ENCODE results near the gene NR6A1.

Gene NR6A1

GRCh38 chr9:124694414-124695279, 76.5 kb downstream of the NR6A1 start:
- DNase-seq (ENCODE audit: low read depth in 1 of 2, low spot score in 1 of 2): no peak

GRCh38 chr9:124693403-124693802, 77.7 kb downstream of the NR6A1 start:
- DNase-seq (ENCODE audit: low read depth in 1 of 2, low spot score in 1 of 2): no peak

- no peak for DNase-seq (ENCODE audit: low read depth in 1 of 2, low spot score in 1 of 2)
These were observed 82.7 kb downstream of the NR6A1 start for GRCh38 chr9:124688238-124688904.

- DNase-seq (ENCODE audit: low read depth in 1 of 2, low spot score in 1 of 2): no peak
These were observed 84.2 kb downstream of the NR6A1 start for GRCh38 chr9:124686918-124687317.

DNA sequence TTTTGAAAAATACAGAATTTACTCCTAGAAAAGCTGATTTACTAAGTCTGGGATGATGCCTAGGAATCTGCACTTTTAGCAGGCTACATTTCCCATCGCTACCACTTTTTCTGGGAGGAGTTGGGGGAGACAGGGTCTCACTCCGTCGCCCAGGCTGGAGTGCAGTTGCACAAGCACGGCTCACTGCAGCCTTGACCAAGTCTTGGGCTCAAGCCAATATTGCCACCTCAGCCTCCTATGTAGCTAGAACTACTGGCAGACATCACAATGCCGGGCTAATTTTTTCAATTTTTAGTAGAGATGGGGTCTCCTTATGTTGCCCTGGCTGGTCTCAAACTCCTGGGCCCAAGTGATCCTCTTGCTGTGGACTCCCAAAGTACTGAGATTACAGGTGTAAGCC, 85.9 kb downstream of the NR6A1 start:
- DNase-seq (ENCODE audit: low read depth in 1 of 2, low spot score in 1 of 2): no peak

- DNase-seq (ENCODE audit: low read depth in 1 of 2, low spot score in 1 of 2): no peak
These were observed 86.9 kb downstream of the NR6A1 start for GRCh38 chr9:124684169-124684568.

DNA sequence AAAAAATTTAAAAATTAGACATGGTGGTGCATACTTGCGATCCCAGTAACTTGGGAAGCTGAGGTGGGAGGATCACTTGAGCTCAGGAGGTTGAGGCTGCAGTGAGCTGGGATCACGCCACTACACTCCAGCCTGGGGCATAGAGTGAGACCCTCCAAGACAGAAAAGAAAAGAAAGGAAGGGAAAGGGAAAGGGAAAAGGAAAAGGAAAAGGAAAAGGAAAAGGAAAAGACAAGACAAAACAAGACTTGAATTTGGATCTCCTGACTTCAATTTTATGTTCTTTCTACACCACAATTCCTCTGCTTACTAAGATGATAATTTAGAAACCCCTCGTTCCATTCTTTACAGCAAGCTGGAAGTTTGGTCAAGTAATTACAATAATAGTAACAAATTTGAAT, 88.1 kb downstream of the NR6A1 start:
- DNase-seq (ENCODE audit: low read depth in 1 of 2, low spot score in 1 of 2): no peak

GRCh38 chr9:124680714-124681390, 90.3 kb downstream of the NR6A1 start:
- no peak for DNase-seq (ENCODE audit: low read depth in 1 of 2, low spot score in 1 of 2)

DNA sequence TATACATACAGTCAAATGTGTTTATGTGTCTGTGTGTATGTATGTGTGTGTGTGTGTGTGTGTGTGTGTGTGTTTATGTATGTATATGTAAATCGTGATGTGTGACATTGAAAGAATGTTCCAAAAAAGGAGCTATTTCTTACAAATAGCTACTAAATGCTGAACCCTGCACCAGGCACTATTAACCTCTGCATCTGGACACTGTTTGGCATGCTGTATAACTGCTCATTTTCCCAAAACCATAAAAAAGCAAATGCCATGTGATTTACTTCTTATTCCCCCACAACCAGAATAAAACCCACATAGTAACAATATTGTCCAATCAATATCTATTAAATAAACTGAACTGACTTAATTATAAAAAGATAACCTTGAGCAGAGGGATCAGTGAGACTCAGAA, 91.1 kb downstream of the NR6A1 start:
- DNase-seq (ENCODE audit: low read depth in 1 of 2, low spot score in 1 of 2): no peak

GRCh38 chr9:124676159-124676551, 95.0 kb downstream of the NR6A1 start:
- DNase-seq (ENCODE audit: low read depth in 1 of 2, low spot score in 1 of 2): no peak

GRCh38 chr9:124675261-124676158, 95.6 kb downstream of the NR6A1 start:
- DNase-seq (ENCODE audit: low read depth in 1 of 2, low spot score in 1 of 2): no peak

DNA sequence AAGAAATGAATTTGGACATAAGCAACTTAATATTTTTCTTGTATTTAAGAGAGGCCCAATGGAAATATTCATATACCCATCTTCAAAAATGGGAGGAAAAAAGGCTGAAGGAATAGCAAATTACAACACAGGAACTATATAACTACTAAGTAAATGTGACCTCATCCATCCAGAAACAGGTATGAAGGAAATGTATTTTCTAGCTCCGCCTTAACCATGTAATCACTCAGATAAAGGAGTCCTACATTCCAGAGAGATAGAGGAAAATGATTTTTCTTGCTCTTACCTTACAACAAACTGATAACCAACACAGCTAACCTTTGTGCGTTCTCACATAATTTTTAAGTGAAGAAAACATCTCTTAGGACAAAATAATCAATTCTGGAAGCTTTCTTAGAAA, 96.5 kb downstream of the NR6A1 start:
- no peak for DNase-seq (ENCODE audit: low read depth in 1 of 2, low spot score in 1 of 2)

- DNase-seq (ENCODE audit: low read depth in 1 of 2, low spot score in 1 of 2): no peak
These were observed 98.0 kb downstream of the NR6A1 start for GRCh38 chr9:124673063-124673462.

GRCh38 chr9:124671861-124672260, 99.2 kb downstream of the NR6A1 start:
- DNase-seq (ENCODE audit: low read depth in 1 of 2, low spot score in 1 of 2): no peak

- no peak for DNase-seq (ENCODE audit: low read depth in 1 of 2, low spot score in 1 of 2)
These were observed 104.5 kb downstream of the NR6A1 start for GRCh38 chr9:124666642-124667041.

DNA sequence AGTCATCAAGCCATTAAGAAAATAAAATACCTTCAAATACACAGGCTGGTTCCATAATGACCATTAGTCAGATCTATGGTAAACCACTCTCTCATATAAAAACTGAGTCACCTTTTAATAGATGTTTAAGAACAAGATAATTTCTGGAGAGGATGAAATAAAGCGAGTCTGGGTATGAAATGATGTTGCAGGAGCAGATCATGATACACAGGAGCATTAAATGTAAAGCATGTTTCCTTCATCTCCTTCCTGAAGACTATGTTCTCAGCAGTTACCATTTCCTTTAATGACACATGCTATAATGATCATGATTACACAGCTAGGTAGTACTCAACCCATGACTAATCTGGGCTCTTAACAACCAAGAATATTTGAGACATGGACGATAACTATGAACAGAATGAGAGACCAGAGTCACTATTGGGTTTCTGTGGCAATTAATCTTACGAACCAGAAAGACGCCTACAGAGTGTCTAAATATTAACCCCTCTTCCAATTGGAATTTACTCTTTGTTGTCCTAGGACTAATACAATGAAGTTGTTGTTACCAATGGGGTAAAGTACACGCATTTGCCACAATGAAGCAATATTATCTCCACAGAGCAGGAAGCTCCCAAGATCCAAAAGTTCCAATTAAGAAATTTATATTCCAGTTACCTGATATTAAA, 105.6 kb downstream of the NR6A1 start:
- DNase-seq (ENCODE audit: low read depth in 1 of 2, low spot score in 1 of 2): no peak

DNA sequence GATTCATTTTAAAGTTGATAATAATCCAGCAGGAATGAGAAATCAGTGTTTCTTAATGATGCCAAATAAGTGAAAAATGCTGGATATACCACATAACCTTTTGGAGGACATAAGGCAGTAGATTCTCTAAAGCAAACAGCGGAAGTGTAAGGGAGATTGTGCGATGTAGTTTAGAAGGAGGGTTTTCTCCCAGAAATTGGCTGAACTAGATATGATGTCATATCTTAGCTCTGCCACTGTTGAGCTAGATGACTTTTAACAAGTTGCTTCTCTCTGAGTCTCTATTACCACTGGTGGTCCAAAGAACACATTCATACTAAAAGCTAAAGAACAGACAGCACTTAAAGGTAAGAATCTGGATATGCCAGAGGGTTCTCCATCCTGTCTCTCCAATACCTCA, 107.0 kb downstream of the NR6A1 start:
- DNase-seq (ENCODE audit: low read depth in 1 of 2, low spot score in 1 of 2): no peak

GRCh38 chr9:124663046-124663961, 107.8 kb downstream of the NR6A1 start:
- DNase-seq (ENCODE audit: low read depth in 1 of 2, low spot score in 1 of 2): no peak

DNA sequence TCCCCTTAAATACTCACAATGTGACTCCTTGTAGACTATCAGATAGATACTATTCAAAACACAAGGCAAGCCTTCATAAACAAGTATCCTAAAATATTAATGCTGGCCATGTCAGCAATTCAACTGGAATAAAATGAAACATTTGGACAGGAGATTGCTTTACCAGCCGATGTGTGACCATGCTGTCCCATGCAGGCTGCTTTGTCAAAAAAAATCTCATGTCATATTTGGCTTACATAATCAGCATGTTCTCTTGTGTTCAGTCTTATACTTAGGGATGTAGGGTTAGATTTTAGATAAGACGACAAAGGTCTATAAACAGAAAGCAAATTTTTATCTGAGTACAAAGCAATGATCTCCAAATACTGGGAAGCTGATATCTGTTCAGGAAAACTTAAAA, 108.5 kb downstream of the NR6A1 start:
- no peak for DNase-seq (ENCODE audit: low read depth in 1 of 2, low spot score in 1 of 2)

Measured in stimulated activated CD4-positive, alpha-beta T cell treated with anti-CD3 and anti-CD28 coated beads, Interleukin-15, amount 100 ng/mL, for 1 hour (primary cell).